HCT116 (cell line): ENCODE results near the gene PLEKHH2. TPM values are rescaled to one million over a fixed set of nuclear protein-coding genes. Genes with fewer than 3 reads are reported as not detected.

ENCODE experiments used
- ATAC-seq: fragments of 200-7000 bp; cut with Tn5 transposase; 2 replicates; pipeline ENCODE4 v1.9.1; 2020; ENCODE audit warnings: mild to moderate bottlenecking, moderate library complexity
- BruUV-seq: library from RNA; stranded (reverse); fragments of 400-500 nt; replicated peaks from 2 replicates; lab custom pipeline; 2021; lab: Mats Ljungman, UMichigan
- CTCF ChIA-PET: fragments of 300-600 bp; sonication (Branson Sonifier 250); formaldehyde crosslinking; loops from one replicate; lab custom pipeline; 2021; ENCODE audit warnings: antibody characterized with exemption; lab: Charles Lee
- POLR2A ChIA-PET: fragments of 300-600, 350-600 bp; sonication (Branson Sonifier 250); formaldehyde crosslinking; loops from one replicate; lab custom pipeline; 2021; ENCODE audit warnings: antibody characterized with exemption; lab: Charles Lee
- RAD21 ChIA-PET, 2 experiments: fragments of 300-600 bp; sonication (Branson Sonifier 250); formaldehyde crosslinking; loops; one replicate each; lab custom pipeline; 2023; ENCODE audit warnings: low total read pairs in 2 of 2; ENCODE audit not compliant: uncharacterized antibody in 2 of 2, unreplicated experiment in 2 of 2, low non-redundant PET in 1 of 2; lab: Charles Lee
- DNase-seq: peaks from one replicate; pipeline ENCODE4 v3.0.0-alpha.2; 2010; ENCODE audit warnings: low read depth, low spot score
- H2AFZ ChIP-seq: fragments of 200-600 bp; shearing (Covaris generic), sonication (generic); 2 replicates; pipeline ENCODE4 v1.6.1; 2017; ENCODE audit warnings: low read depth, mixed run types, mixed read lengths, antibody characterized with exemption, low read length; ENCODE audit not compliant: poor library complexity, severe bottlenecking
- H3K27ac ChIP-seq: 2 replicates; pipeline ENCODE4 v1.5.1; 2012; ENCODE audit warnings: low read depth, low read length
- H3K27me3 ChIP-seq: fragments of 200-600 bp; sonication (generic); 2 replicates; pipeline ENCODE4 v1.6.1; 2016; ENCODE audit warnings: mixed run types, low read length, mixed read lengths; ENCODE audit not compliant: insufficient read depth
- H3K36me3 ChIP-seq, 2 experiments: fragments of 200-500 bp in 1 of 2; fragments of 200-600 bp in 1 of 2; sonication (Bioruptor generic) in 1 of 2; sonication (generic) in 1 of 2; 2 replicates each; pipeline versions ENCODE4 v1.5.1 to v1.6.1; 2014 to 2016; ENCODE audit warnings: low read length in 2 of 2, inconsistent platforms in 1 of 2, mixed read lengths in 1 of 2, mixed run types in 1 of 2; ENCODE audit not compliant: insufficient read depth in 2 of 2, control insufficient read depth in 1 of 2
- H3K4me1 ChIP-seq, 2 experiments: fragments of 200-600 bp in 1 of 2; sonication (generic) in 1 of 2; 2 replicates each; pipeline versions ENCODE4 v1.5.1 to v1.6.1; 2012 to 2017; ENCODE audit warnings: low read length in 2 of 2, inconsistent platforms in 1 of 2, mild to moderate bottlenecking in 1 of 2, mixed read lengths in 1 of 2, mixed run types in 1 of 2, moderate library complexity in 1 of 2; ENCODE audit not compliant: insufficient read depth in 2 of 2, control insufficient read depth in 1 of 2
- H3K4me2 ChIP-seq: fragments of 200-600 bp; sonication (generic); 2 replicates; pipeline ENCODE4 v1.6.1; 2017; ENCODE audit warnings: mixed run types, low read length, mixed read lengths
- H3K4me3 ChIP-seq, 2 experiments: fragments of 200-600 bp in 1 of 2; sonication (generic) in 1 of 2; replicated peaks in 1 of 2; 2 replicates each; pipeline ENCODE4 v1.5.1; 2011 to 2016; ENCODE audit warnings: low read length in 2 of 2, control low read depth in 1 of 2, low read depth in 1 of 2, mild to moderate bottlenecking in 1 of 2, mixed read lengths in 1 of 2, mixed run types in 1 of 2
- H3K79me2 ChIP-seq: fragments of 200-600 bp; sonication (generic); 2 replicates; pipeline ENCODE4 v1.6.1; 2017; ENCODE audit warnings: mild to moderate bottlenecking, mixed run types, low read length, moderate library complexity, mixed read lengths; ENCODE audit not compliant: insufficient read depth
- H3K9ac ChIP-seq: fragments of 200-600 bp; sonication (generic); 2 replicates; pipeline ENCODE4 v1.6.1; 2016; ENCODE audit warnings: low read length, mixed read lengths
- H3K9me2 ChIP-seq: fragments of 200-600 bp; sonication (generic), shearing (Covaris generic); 2 replicates; pipeline ENCODE4 v1.6.1; 2017; ENCODE audit warnings: mixed run types, mild to moderate bottlenecking, moderate library complexity; ENCODE audit not compliant: insufficient read depth
- H3K9me3 ChIP-seq, 2 experiments: fragments of 200-500 bp in 1 of 2; fragments of 200-600 bp in 1 of 2; sonication (Bioruptor generic) in 1 of 2; sonication (generic) in 1 of 2; 2 replicates each; pipeline ENCODE4 v1.6.1; 2014 to 2017; ENCODE audit warnings: low read length in 2 of 2, mixed read lengths in 2 of 2, inconsistent platforms in 1 of 2, low read depth in 1 of 2, mild to moderate bottlenecking in 1 of 2, mixed run types in 1 of 2, moderate library complexity in 1 of 2; ENCODE audit not compliant: control insufficient read depth in 1 of 2, insufficient read depth in 1 of 2
- H4K20me1 ChIP-seq: fragments of 200-600 bp; sonication (generic), shearing (Covaris generic); 2 replicates; pipeline ENCODE4 v1.6.1; 2017; ENCODE audit warnings: mixed run types, mild to moderate bottlenecking, moderate library complexity; ENCODE audit not compliant: insufficient read depth
- CEBPB ChIP-seq: IDR thresholded peaks from 2 replicates; pipeline ENCODE4 v1.6.1; 2012; ENCODE audit warnings: low read depth
- ELF1 ChIP-seq: IDR thresholded peaks from 2 replicates; pipeline ENCODE4 v1.6.1; 2012; ENCODE audit warnings: low read depth, borderline replicate concordance
- EZH2phosphoT487 ChIP-seq: fragments of 200-600 bp; IDR thresholded peaks from 2 replicates; pipeline ENCODE4 v1.6.1; 2018; ENCODE audit warnings: antibody characterized with exemption, borderline replicate concordance
- FOSL1 ChIP-seq: IDR thresholded peaks from 2 replicates; pipeline ENCODE4 v1.6.1; 2012; ENCODE audit warnings: low read depth
- JUND ChIP-seq: IDR thresholded peaks from 2 replicates; pipeline ENCODE4 v1.6.1; 2012
- POLR2A ChIP-seq: IDR thresholded peaks from 2 replicates; pipeline ENCODE4 v1.7.0; 2011; ENCODE audit warnings: borderline replicate concordance; ENCODE audit not compliant: insufficient read depth, insufficient read length; ENCODE audit errors: extremely low read depth
- SIN3A ChIP-seq: IDR thresholded peaks from 2 replicates; pipeline ENCODE4 v1.6.1; 2012; ENCODE audit warnings: low read depth
- SRF ChIP-seq: IDR thresholded peaks from 2 replicates; pipeline ENCODE4 v1.6.1; 2012; ENCODE audit warnings: low read depth
- ZNF274 ChIP-seq: fragments of 200-500 bp; sonication (Bioruptor generic); IDR thresholded peaks from 2 replicates; pipeline ENCODE4 v1.6.1; 2014; ENCODE audit warnings: mild to moderate bottlenecking, low read depth, low read length, inconsistent platforms
- intact Hi-C: fragments of 100-400 bp; cut with micrococcal nuclease; formaldehyde crosslinking; loops from 2 replicates; pipeline ENCODE4 v1.10.0; 2022
- total RNA-seq: library from RNA; stranded (reverse); gene quantifications from one replicate; pipeline ENCODE4 v1.2.1, GENCODE V29; 2021; ENCODE audit not compliant: unreplicated experiment
- TF ChIP-seq, protein P1 (sequence below): IDR thresholded peaks from 2 replicates; pipeline ENCODE4 v1.6.1; 2012; ENCODE audit warnings: low read depth

The PLEKHH2 gene
- total RNA-seq, 1 experiment from 2014 or later = 7.8 TPM

DNA sequence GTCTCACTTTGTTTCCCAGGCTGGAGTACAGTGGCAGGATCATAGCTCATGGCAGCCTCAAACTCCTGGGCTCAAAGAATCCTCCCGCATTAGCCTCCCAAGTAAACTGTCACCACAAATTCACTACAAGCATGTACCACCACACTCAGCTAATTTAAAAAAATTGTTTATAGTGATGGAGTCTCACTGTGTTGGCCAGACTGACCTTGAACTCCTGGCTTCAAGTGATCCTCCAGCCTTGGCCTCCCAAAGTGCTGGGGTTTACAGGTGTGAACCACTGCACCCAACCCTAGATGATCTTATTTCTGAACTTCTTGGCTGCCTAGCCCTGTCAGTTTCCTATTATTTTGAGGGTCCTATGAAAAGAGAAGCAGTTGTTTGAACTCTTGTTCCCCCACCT, 151.6 kb downstream of the PLEKHH2 start:
- peaks cover 0 to 5% of the 10 kb centered on the region in 2 experiments; a peak in 1 of 4 replicates for H3K4me1 ChIP-seq
- CTCF ChIA-PET = no interaction called here

More for the DNA sequence above, 151.6 kb downstream of the PLEKHH2 start:
- no peak overlapping the region for H3K4me2 ChIP-seq
- no peaks in the 10 kb centered on the region for H3K27me3 ChIP-seq
- DNase-seq (no peak), ATAC-seq (no peak)
- no peak overlapping the region for H3K27ac ChIP-seq
- H2AFZ ChIP-seq = no peak overlapping the region
- BruUV-seq = no TSS peak
- POLR2A ChIA-PET = no interaction called here
- no peaks in the 10 kb centered on the region for H3K9me2 ChIP-seq
- no peak overlapping the region for H3K9ac ChIP-seq
- no peaks in the 10 kb centered on the region for H3K79me2 ChIP-seq
- no peaks in the 10 kb centered on the region; a peak in 1 of 4 replicates for H3K36me3 ChIP-seq
- RAD21 ChIA-PET = no interaction called here
- no peaks in the 10 kb centered on the region for H3K9me3 ChIP-seq
- no peaks in the 10 kb centered on the region for H4K20me1 ChIP-seq
- intact Hi-C loops = no loop called here
- TF ChIP-seq POLR2A (no peak), ZNF274 (no peak), SRF (no peak), ELF1 (no peak), CEBPB (no peak), JUND (no peak), FOSL1 (no peak), EZH2phosphoT487 (no peak), SIN3A (no peak)
- TF ChIP-seq, protein P1, sequence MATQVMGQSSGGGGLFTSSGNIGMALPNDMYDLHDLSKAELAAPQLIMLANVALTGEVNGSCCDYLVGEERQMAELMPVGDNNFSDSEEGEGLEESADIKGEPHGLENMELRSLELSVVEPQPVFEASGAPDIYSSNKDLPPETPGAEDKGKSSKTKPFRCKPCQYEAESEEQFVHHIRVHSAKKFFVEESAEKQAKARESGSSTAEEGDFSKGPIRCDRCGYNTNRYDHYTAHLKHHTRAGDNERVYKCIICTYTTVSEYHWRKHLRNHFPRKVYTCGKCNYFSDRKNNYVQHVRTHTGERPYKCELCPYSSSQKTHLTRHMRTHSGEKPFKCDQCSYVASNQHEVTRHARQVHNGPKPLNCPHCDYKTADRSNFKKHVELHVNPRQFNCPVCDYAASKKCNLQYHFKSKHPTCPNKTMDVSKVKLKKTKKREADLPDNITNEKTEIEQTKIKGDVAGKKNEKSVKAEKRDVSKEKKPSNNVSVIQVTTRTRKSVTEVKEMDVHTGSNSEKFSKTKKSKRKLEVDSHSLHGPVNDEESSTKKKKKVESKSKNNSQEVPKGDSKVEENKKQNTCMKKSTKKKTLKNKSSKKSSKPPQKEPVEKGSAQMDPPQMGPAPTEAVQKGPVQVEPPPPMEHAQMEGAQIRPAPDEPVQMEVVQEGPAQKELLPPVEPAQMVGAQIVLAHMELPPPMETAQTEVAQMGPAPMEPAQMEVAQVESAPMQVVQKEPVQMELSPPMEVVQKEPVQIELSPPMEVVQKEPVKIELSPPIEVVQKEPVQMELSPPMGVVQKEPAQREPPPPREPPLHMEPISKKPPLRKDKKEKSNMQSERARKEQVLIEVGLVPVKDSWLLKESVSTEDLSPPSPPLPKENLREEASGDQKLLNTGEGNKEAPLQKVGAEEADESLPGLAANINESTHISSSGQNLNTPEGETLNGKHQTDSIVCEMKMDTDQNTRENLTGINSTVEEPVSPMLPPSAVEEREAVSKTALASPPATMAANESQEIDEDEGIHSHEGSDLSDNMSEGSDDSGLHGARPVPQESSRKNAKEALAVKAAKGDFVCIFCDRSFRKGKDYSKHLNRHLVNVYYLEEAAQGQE = no peak
- no peak overlapping the region for H3K4me3 ChIP-seq
